OCI-LY7 (cell line): Measurements from ENCODE around the gene TAOK2. TPM values are rescaled to one million over a fixed set of nuclear protein-coding genes. Genes with fewer than 3 reads are reported as not detected.

Experiments
- BruUV-seq: library from RNA; stranded (reverse); fragments of 400-500 nt; replicated peaks from 2 replicates; lab custom pipeline; 2021; lab: Mats Ljungman, UMichigan
- CTCF ChIA-PET: fragments of 300-600 bp; sonication (Branson Sonifier 250); formaldehyde crosslinking; loops from one replicate; lab custom pipeline; 2022; ENCODE audit warnings: antibody characterized with exemption; ENCODE audit not compliant: unreplicated experiment; lab: Charles Lee
- POLR2A ChIA-PET: fragments of 300-600 bp; sonication (Branson Sonifier 250); formaldehyde crosslinking; loops from one replicate; lab custom pipeline; 2022; ENCODE audit warnings: antibody characterized with exemption; lab: Charles Lee
- DNase-seq: peaks from one replicate; pipeline ENCODE4 v3.0.0-alpha.2; 2015; ENCODE audit warnings: low spot score
- H2AFZ ChIP-seq: fragments of 200-600 bp; sonication (generic), shearing (Covaris generic); 2 replicates; pipeline ENCODE4 v1.6.1; 2014; ENCODE audit warnings: mild to moderate bottlenecking, antibody characterized with exemption, low read length, moderate library complexity
- H3K27ac ChIP-seq: fragments of 200-600 bp; sonication (generic); 2 replicates; pipeline ENCODE4 v1.5.1; 2014; ENCODE audit warnings: mixed run types, low read depth, mild to moderate bottlenecking, moderate library complexity, low read length, inconsistent platforms; ENCODE audit not compliant: poor library complexity, severe bottlenecking
- H3K36me3 ChIP-seq: fragments of 200-600 bp; sonication (generic); 2 replicates; pipeline ENCODE4 v1.6.1; 2014; ENCODE audit warnings: mild to moderate bottlenecking, antibody characterized with exemption, low read length, moderate library complexity, mixed read lengths; ENCODE audit not compliant: insufficient read depth
- H3K4me1 ChIP-seq: fragments of 200-600 bp; sonication (generic); 2 replicates; pipeline ENCODE4 v1.5.1; 2014; ENCODE audit warnings: mild to moderate bottlenecking, low read length; ENCODE audit not compliant: insufficient read depth, poor library complexity, severe bottlenecking
- H3K4me2 ChIP-seq: fragments of 200-600 bp; sonication (generic); 2 replicates; pipeline ENCODE4 v1.6.1; 2014; ENCODE audit warnings: mild to moderate bottlenecking, low read length
- H3K4me3 ChIP-seq: fragments of 200-600 bp; sonication (generic); 2 replicates; pipeline ENCODE4 v1.5.1; 2014; ENCODE audit warnings: mild to moderate bottlenecking, low read depth, low read length; ENCODE audit not compliant: poor library complexity, severe bottlenecking
- H3K79me2 ChIP-seq: fragments of 200-600 bp; sonication (generic); 2 replicates; pipeline ENCODE4 v1.6.1; 2016; ENCODE audit warnings: low read depth, mild to moderate bottlenecking, low read length, moderate library complexity, mixed read lengths; ENCODE audit not compliant: insufficient read depth
- H3K9me2 ChIP-seq: fragments of 200-600 bp; sonication (generic); 2 replicates; pipeline ENCODE4 v1.6.1; 2016; ENCODE audit warnings: mild to moderate bottlenecking, low read length, mixed read lengths; ENCODE audit not compliant: insufficient read depth
- H3K9me3 ChIP-seq: fragments of 200-600 bp; sonication (generic); 2 replicates; pipeline ENCODE4 v1.6.1; 2014; ENCODE audit warnings: mild to moderate bottlenecking, mixed run types, low read length, mixed read lengths
- H4K20me1 ChIP-seq: fragments of 200-600 bp; sonication (generic); 2 replicates; pipeline ENCODE4 v1.6.1; 2014; ENCODE audit warnings: mild to moderate bottlenecking, antibody characterized with exemption, low read length, moderate library complexity, mixed read lengths; ENCODE audit not compliant: insufficient read depth
- EZH2phosphoT487 ChIP-seq: fragments of 200-600 bp; sonication (generic); IDR thresholded peaks from 2 replicates; pipeline ENCODE4 v1.6.1; 2018; ENCODE audit warnings: low read depth, borderline replicate concordance, mild to moderate bottlenecking, mixed run types, antibody characterized with exemption, low read length, moderate library complexity, mixed read lengths
- intact Hi-C: fragments of 100-400 bp; cut with micrococcal nuclease; formaldehyde crosslinking; loops from one replicate; pipeline ENCODE4 v1.10.0; 2022; ENCODE audit not compliant: unreplicated experiment
- total RNA-seq, 2 experiments: library from RNA; depleted of rRNA in 1 of 2; stranded (reverse); fragments of >200 nt in 1 of 2; shearing (Covaris generic) in 1 of 2; gene quantifications; 2 replicates each; pipeline ENCODE4 v1.2.3, GENCODE V29; 2014 to 2022
- TF ChIP-seq, protein P1 (sequence below): fragments of 200-600 bp; sonication (generic); conservative IDR thresholded peaks from 2 replicates; pipeline ENCODE4 v1.5.1; 2014; ENCODE audit warnings: mild to moderate bottlenecking, antibody characterized with exemption, low read length, moderate library complexity, mixed read lengths

Gene TAOK2
- total RNA-seq, 2 experiments from 2014 or later, result 31.7 to 45.0 TPM

- Histone ChIP-seq H2AFZ (no peak overlapping the region), H3K36me3 (no peaks in the 10 kb centered on the region), H3K27ac (no peak overlapping the region), H3K79me2 (no peaks in the 10 kb centered on the region), H3K4me2 (no peak overlapping the region), H4K20me1 (no peaks in the 10 kb centered on the region), H3K4me1 (no peaks in the 10 kb centered on the region), H3K9me3 (no peaks in the 10 kb centered on the region), H3K9me2 (no peaks in the 10 kb centered on the region), H3K4me3 (no peak overlapping the region)
- ChIA-PET POLR2A (no interaction called here), CTCF (no interaction called here)
- intact Hi-C loops, result no loop called here
- TF ChIP-seq, protein P1, sequence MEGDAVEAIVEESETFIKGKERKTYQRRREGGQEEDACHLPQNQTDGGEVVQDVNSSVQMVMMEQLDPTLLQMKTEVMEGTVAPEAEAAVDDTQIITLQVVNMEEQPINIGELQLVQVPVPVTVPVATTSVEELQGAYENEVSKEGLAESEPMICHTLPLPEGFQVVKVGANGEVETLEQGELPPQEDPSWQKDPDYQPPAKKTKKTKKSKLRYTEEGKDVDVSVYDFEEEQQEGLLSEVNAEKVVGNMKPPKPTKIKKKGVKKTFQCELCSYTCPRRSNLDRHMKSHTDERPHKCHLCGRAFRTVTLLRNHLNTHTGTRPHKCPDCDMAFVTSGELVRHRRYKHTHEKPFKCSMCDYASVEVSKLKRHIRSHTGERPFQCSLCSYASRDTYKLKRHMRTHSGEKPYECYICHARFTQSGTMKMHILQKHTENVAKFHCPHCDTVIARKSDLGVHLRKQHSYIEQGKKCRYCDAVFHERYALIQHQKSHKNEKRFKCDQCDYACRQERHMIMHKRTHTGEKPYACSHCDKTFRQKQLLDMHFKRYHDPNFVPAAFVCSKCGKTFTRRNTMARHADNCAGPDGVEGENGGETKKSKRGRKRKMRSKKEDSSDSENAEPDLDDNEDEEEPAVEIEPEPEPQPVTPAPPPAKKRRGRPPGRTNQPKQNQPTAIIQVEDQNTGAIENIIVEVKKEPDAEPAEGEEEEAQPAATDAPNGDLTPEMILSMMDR, result no peak
- no peak for TF ChIP-seq EZH2phosphoT487
- DNase-seq, result no peak
- no TSS peak for BruUV-seq
These were observed 52.8 kb downstream of the TAOK2 start for GRCh38 chr16:30026449-30026848.

GRCh38 chr16:30027588-30028437 is 54.1 kb downstream of the TAOK2 start:
- no peak for DNase-seq
- H3K4me2 ChIP-seq, result no peak overlapping the region
- CTCF ChIA-PET, result no interaction called here
- no peaks in the 10 kb centered on the region for H3K36me3 ChIP-seq
- H3K27ac ChIP-seq, result no peak overlapping the region
- no peaks in the 10 kb centered on the region for H3K9me3 ChIP-seq
- H3K4me3 ChIP-seq, result no peak overlapping the region
- no peaks in the 10 kb centered on the region for H3K9me2 ChIP-seq
- H2AFZ ChIP-seq, result no peak overlapping the region
- H3K79me2 ChIP-seq, result no peaks in the 10 kb centered on the region
- BruUV-seq, result no TSS peak
- H3K4me1 ChIP-seq, result no peaks in the 10 kb centered on the region
- POLR2A ChIA-PET, result no interaction called here
- intact Hi-C loops, result no loop called here
- TF ChIP-seq, protein P1, result no peak
- TF ChIP-seq EZH2phosphoT487, result no peak
- H4K20me1 ChIP-seq, result no peaks in the 10 kb centered on the region

GRCh38 chr16:30028438-30029076 is 54.9 kb downstream of the TAOK2 start:
- Histone ChIP-seq H3K4me1 (no peaks in the 10 kb centered on the region), H3K79me2 (no peaks in the 10 kb centered on the region), H2AFZ (no peak overlapping the region), H3K36me3 (no peaks in the 10 kb centered on the region), H3K9me3 (no peaks in the 10 kb centered on the region), H3K4me2 (no peak overlapping the region), H3K9me2 (no peaks in the 10 kb centered on the region), H3K4me3 (no peak overlapping the region), H3K27ac (no peak overlapping the region), H4K20me1 (no peaks in the 10 kb centered on the region)
- ChIA-PET CTCF (no interaction called here), POLR2A (no interaction called here)
- no peak for DNase-seq
- intact Hi-C loops, result no loop called here
- BruUV-seq, result no TSS peak
- TF ChIP-seq EZH2phosphoT487, result no peak
- TF ChIP-seq, protein P1, result no peak
